Mononuclear cell (primary cell): Measurements from ENCODE around the gene PRELP. TPM values are rescaled to one million over a fixed set of nuclear protein-coding genes. Genes with fewer than 3 reads are reported as not detected.

Experiments
- H3K27me3 ChIP-seq: 2 replicates; pipeline ENCODE4 v1.6.0; 2011; ENCODE audit warnings: low read length, control low read depth; ENCODE audit not compliant: insufficient read depth
- H3K4me1 ChIP-seq: 2 replicates; pipeline ENCODE4 v1.5.1; 2011; ENCODE audit warnings: mild to moderate bottlenecking, low read length, control low read depth; ENCODE audit not compliant: insufficient read depth
- H3K4me3 ChIP-seq: 2 replicates; pipeline ENCODE4 v1.5.1; 2011; ENCODE audit warnings: mild to moderate bottlenecking, low read length, moderate library complexity
- H3K9me3 ChIP-seq: 2 replicates; pipeline ENCODE4 v1.5.1; 2011; ENCODE audit warnings: low read depth, mild to moderate bottlenecking, control low read depth, low read length
- total RNA-seq: library from RNA; depleted of rRNA; stranded (reverse); fragments of >200 nt; gene quantifications from one replicate; pipeline ENCODE4 v1.2.3, GENCODE V29; 2012

PRELP gene
- total RNA-seq, 1 donor, result not detected

GRCh38 chr1:203448521-203449061 is 27.0 kb upstream of the PRELP start:
- Histone ChIP-seq H3K27me3 (peaks cover 3% of the 10 kb centered on the region), H3K4me3 (no peak overlapping the region), H3K9me3 (no peaks in the 10 kb centered on the region), H3K4me1 (peaks cover 8% of the 10 kb centered on the region)

- peaks cover 3% of the 10 kb centered on the region for H3K27me3 ChIP-seq
- no peaks in the 10 kb centered on the region for H3K9me3 ChIP-seq
- H3K4me3 ChIP-seq, result no peak overlapping the region
These were observed 25.6 kb upstream of the PRELP start for GRCh38 chr1:203450001-203450400.

GRCh38 chr1:203450479-203451149 is 25.0 kb upstream of the PRELP start:
- Histone ChIP-seq H3K9me3 (no peaks in the 10 kb centered on the region), H3K27me3 (peaks cover 3% of the 10 kb centered on the region), H3K4me1 (peaks cover 8% of the 10 kb centered on the region), H3K4me3 (no peak overlapping the region)

More at GRCh38 chr1:203450001-203450400, 25.6 kb upstream of the PRELP start:
- H3K4me1 ChIP-seq, result peaks cover 8% of the 10 kb centered on the region

GRCh38 chr1:203451836-203452784 is 23.5 kb upstream of the PRELP start:
- H3K9me3 ChIP-seq, result no peaks in the 10 kb centered on the region
- no peak overlapping the region for H3K4me3 ChIP-seq
- peaks cover 3% of the 10 kb centered on the region for H3K27me3 ChIP-seq
- H3K4me1 ChIP-seq, result peaks cover 3% of the 10 kb centered on the region

GRCh38 chr1:203453016-203453415 is 22.6 kb upstream of the PRELP start:
- Histone ChIP-seq H3K4me3 (no peak overlapping the region), H3K9me3 (no peaks in the 10 kb centered on the region), H3K4me1 (no peaks in the 10 kb centered on the region), H3K27me3 (peaks cover 3% of the 10 kb centered on the region)

GRCh38 chr1:203453616-203454015 is 22.0 kb upstream of the PRELP start:
- Histone ChIP-seq H3K4me1 (no peaks in the 10 kb centered on the region), H3K9me3 (no peaks in the 10 kb centered on the region), H3K27me3 (peaks cover 6% of the 10 kb centered on the region), H3K4me3 (no peak overlapping the region)

GRCh38 chr1:203454986-203455471 is 20.6 kb upstream of the PRELP start:
- H3K9me3 ChIP-seq, result no peaks in the 10 kb centered on the region
- no peak overlapping the region for H3K4me3 ChIP-seq
- no peaks in the 10 kb centered on the region for H3K4me1 ChIP-seq
- H3K27me3 ChIP-seq, result peaks cover 8% of the 10 kb centered on the region

- H3K9me3 ChIP-seq, result no peaks in the 10 kb centered on the region
- H3K4me3 ChIP-seq, result no peak overlapping the region
- H3K27me3 ChIP-seq, result peaks cover 8% of the 10 kb centered on the region
These were observed 19.9 kb upstream of the PRELP start for GRCh38 chr1:203455706-203456105.

GRCh38 chr1:203456577-203456976 is 19.0 kb upstream of the PRELP start:
- H3K9me3 ChIP-seq, result no peaks in the 10 kb centered on the region
- H3K4me3 ChIP-seq, result no peak overlapping the region
- no peaks in the 10 kb centered on the region for H3K4me1 ChIP-seq
- peaks cover 8% of the 10 kb centered on the region for H3K27me3 ChIP-seq

More at GRCh38 chr1:203455706-203456105, 19.9 kb upstream of the PRELP start:
- no peaks in the 10 kb centered on the region for H3K4me1 ChIP-seq

GRCh38 chr1:203458078-203458477 is 17.5 kb upstream of the PRELP start:
- Histone ChIP-seq H3K4me3 (no peak overlapping the region), H3K4me1 (no peaks in the 10 kb centered on the region), H3K9me3 (no peaks in the 10 kb centered on the region), H3K27me3 (peaks cover 8% of the 10 kb centered on the region)

GRCh38 chr1:203459671-203460201 is 15.9 kb upstream of the PRELP start:
- peaks cover 8% of the 10 kb centered on the region for H3K27me3 ChIP-seq
- no peak overlapping the region for H3K4me3 ChIP-seq
- H3K9me3 ChIP-seq, result no peaks in the 10 kb centered on the region
- no peaks in the 10 kb centered on the region for H3K4me1 ChIP-seq

GRCh38 chr1:203461717-203462116 is 13.9 kb upstream of the PRELP start:
- H3K4me1 ChIP-seq, result no peaks in the 10 kb centered on the region
- H3K9me3 ChIP-seq, result no peaks in the 10 kb centered on the region
- peaks cover 8% of the 10 kb centered on the region for H3K27me3 ChIP-seq
- no peak overlapping the region for H3K4me3 ChIP-seq

GRCh38 chr1:203462143-203462542 is 13.5 kb upstream of the PRELP start:
- Histone ChIP-seq H3K27me3 (peaks cover 8% of the 10 kb centered on the region), H3K4me1 (no peaks in the 10 kb centered on the region), H3K9me3 (no peaks in the 10 kb centered on the region), H3K4me3 (no peak overlapping the region)

GRCh38 chr1:203462878-203463277 is 12.7 kb upstream of the PRELP start:
- Histone ChIP-seq H3K4me1 (no peaks in the 10 kb centered on the region), H3K9me3 (no peaks in the 10 kb centered on the region), H3K4me3 (no peak overlapping the region), H3K27me3 (peaks cover 8% of the 10 kb centered on the region)
